Measurements from ENCODE around the gene CC2D1A.

- TF ChIP-seq FOXP2 (optimal IDR thresholded peaks at IDR 0.05; ENCODE audit: control extremely low read depth, extremely low read length, insufficient read depth), result no peak
- TF ChIP-seq EZH2 (IDR thresholded peaks at IDR 0.05), result no peak
Observed at GRCh38 chr19:13968383-13968935, 62.5 kb downstream of the CC2D1A start.
